Right atrium auricular region (tissue), 2 donors: Measurements from ENCODE around the gene GOT1. TPM values are rescaled to one million over a fixed set of nuclear protein-coding genes. Genes with fewer than 3 reads are reported as not detected.

Source experiments
- DNase-seq: peaks from one replicate; pipeline ENCODE4 v3.0.0-alpha.2; 2019; ENCODE audit warnings: low spot score
- H3K27ac ChIP-seq, 2 donors: fragments of 200-600 bp; sonication (generic); 1 replicate in 1 of 2; 2 replicates in 1 of 2; pipeline ENCODE4 v1.5.1; 2016 to 2019
- H3K27me3 ChIP-seq, 2 donors: fragments of 200-600 bp; sonication (generic); one replicate each; pipeline versions ENCODE4 v1.5.1 to v1.6.0; 2017 to 2019
- H3K36me3 ChIP-seq: fragments of 200-600 bp; sonication (generic); one replicate; pipeline ENCODE4 v1.5.1; 2016
- H3K4me1 ChIP-seq, 2 donors: fragments of 200-600 bp; sonication (generic); one replicate each; pipeline versions ENCODE4 v1.5.1 to v1.6.0; 2017 to 2019
- H3K4me3 ChIP-seq, 2 donors: fragments of 200-600 bp; sonication (generic); 1 replicate in 1 of 2; 2 replicates in 1 of 2; pipeline ENCODE4 v1.5.1; 2017 to 2019; ENCODE audit warnings: mild to moderate bottlenecking in 1 of 2, moderate library complexity in 1 of 2
- H3K9me3 ChIP-seq, 2 donors: fragments of 200-600 bp; sonication (generic); one replicate each; pipeline ENCODE4 v1.5.1; 2019
- total RNA-seq, 2 donors: library from RNA; depleted of rRNA; stranded (reverse); fragments of >200 nt; gene quantifications; one replicate each; pipeline ENCODE4 v1.1.0, GENCODE V29; 2016
- TF ChIP-seq, protein P1 (sequence below), 2 donors: fragments of 200-600 bp; sonication (generic); IDR thresholded peaks; one replicate each; pipeline ENCODE4 v1.5.1; 2019; ENCODE audit warnings: antibody characterized with exemption in 2 of 2

The GOT1 gene
- total RNA-seq, 2 donors from 2014 or later: 289 to 443 TPM

DNA sequence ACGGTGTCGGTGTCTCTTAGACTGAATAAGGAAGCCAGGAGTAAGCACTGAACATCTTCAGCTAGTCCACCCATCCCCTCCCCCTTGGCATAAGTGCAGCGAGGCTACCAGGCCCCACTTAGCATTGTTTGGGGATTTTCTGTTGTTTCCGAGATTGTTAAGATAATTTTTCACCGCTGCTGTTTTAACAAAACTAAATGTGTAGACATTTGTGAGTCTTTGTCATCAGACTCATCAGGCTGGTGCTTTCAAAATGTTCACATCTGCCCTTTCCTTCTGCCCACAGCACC, 21.0 kb upstream of the GOT1 start:
- Histone ChIP-seq H3K4me1 (no peaks in the 10 kb centered on the region), H3K4me3 (no peak overlapping the region), H3K9me3 (no peaks in the 10 kb centered on the region), H3K36me3 (no peaks in the 10 kb centered on the region), H3K27me3 (no peaks in the 10 kb centered on the region), H3K27ac (no peak overlapping the region)
- DNase-seq: no peak
- TF ChIP-seq, protein P1, sequence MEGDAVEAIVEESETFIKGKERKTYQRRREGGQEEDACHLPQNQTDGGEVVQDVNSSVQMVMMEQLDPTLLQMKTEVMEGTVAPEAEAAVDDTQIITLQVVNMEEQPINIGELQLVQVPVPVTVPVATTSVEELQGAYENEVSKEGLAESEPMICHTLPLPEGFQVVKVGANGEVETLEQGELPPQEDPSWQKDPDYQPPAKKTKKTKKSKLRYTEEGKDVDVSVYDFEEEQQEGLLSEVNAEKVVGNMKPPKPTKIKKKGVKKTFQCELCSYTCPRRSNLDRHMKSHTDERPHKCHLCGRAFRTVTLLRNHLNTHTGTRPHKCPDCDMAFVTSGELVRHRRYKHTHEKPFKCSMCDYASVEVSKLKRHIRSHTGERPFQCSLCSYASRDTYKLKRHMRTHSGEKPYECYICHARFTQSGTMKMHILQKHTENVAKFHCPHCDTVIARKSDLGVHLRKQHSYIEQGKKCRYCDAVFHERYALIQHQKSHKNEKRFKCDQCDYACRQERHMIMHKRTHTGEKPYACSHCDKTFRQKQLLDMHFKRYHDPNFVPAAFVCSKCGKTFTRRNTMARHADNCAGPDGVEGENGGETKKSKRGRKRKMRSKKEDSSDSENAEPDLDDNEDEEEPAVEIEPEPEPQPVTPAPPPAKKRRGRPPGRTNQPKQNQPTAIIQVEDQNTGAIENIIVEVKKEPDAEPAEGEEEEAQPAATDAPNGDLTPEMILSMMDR (IDR thresholded peaks at IDR 0.05): no peak

DNA sequence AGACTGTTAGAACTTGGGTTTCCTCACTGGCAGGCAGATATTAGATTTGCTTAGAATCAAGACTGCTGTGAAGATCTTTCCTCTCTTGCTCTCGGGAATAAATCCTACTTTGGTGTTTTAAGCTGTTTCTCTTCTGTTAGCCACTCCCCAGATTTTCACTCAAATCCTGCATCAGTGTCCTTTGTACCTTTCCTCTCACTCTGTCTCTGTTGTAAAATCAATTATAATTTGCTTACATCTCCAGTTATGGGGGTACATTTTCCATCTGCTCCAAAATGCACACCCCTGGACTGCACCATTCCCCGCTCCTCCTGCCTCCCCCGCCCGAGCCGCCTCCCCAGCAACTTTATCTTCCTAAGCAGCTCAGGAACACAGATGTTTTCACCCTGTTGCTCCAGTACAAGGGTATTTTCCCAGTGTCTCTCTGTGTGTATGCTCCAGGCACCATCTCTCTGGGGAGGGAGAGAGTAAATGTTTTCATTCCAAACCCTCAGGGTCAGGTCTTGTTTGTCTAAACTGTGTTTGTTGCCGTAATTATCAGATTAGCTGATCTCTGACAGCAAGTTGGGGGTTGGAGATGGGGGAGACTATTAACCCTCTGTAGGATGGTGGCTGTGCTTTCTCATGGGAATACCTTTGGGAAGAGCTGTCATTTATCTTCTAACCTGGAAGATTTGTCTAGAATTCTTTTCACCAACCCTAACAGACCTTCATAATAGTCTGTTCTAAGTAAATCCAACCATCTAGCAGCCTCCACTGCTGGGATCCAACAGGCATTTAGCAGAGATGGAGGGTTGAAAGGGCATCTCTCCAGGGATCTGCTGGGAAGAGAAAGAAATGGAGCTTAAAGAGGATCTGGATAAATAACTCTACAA, 20.4 kb upstream of the GOT1 start:
- Histone ChIP-seq H3K4me3 (no peak overlapping the region), H3K9me3 (no peaks in the 10 kb centered on the region), H3K27ac (peak overlapping the region in 1 of 2 donors; percentile 10), H3K27me3 (no peaks in the 10 kb centered on the region), H3K4me1 (no peaks in the 10 kb centered on the region), H3K36me3 (no peaks in the 10 kb centered on the region)
- no peak for DNase-seq
- TF ChIP-seq, protein P1 (IDR thresholded peaks at IDR 0.05): no peak

DNA sequence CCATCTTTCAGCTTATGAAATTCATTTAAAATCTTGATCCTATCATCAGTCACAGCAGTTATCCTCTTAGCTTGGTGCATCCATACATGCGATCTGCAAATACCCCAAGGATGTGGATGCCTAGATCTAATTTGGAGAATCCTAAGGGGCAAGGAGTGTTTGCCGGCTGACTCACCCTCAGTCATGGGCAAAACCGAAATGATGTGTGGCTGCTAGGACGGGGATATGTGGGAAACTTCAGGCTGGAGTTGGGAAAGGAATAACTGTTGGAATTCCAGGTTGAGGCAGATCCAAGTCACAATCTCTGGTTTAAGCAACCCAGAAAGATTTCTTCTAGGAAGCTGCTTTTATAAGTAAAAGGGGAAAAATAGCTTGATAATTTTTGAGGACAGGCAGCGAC, 19.7 kb upstream of the GOT1 start:
- Histone ChIP-seq H3K9me3 (no peaks in the 10 kb centered on the region), H3K36me3 (no peaks in the 10 kb centered on the region), H3K4me3 (no peak overlapping the region), H3K27me3 (no peaks in the 10 kb centered on the region), H3K27ac (peak overlapping the region in 1 of 2 donors; percentile 10), H3K4me1 (no peaks in the 10 kb centered on the region)
- TF ChIP-seq, protein P1 (IDR thresholded peaks at IDR 0.05): no peak
- no peak for DNase-seq

DNA sequence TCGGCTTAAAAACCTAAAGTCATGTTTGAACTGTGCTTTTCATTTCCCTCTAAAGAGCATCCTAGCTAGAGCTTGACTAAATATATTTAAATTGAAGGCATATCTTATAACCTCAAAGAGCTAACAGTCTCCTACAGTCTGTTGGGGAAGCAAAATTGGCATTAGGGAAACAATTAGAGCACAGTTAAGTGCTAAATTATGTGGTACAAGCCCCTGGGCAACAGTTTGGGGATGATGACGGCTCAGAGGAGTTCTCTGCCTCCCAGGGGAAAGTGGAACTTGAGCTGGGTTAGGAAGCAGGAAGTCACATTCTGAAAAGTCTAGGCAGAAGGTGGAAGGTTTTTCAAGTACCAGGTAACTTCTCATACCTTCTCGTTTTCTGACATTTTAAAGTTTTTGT, 18.6 kb upstream of the GOT1 start:
- Histone ChIP-seq H3K4me3 (no peak overlapping the region), H3K36me3 (no peaks in the 10 kb centered on the region), H3K4me1 (no peaks in the 10 kb centered on the region), H3K27ac (no peak overlapping the region), H3K27me3 (no peaks in the 10 kb centered on the region), H3K9me3 (no peaks in the 10 kb centered on the region)
- no peak for DNase-seq
- TF ChIP-seq, protein P1 (IDR thresholded peaks at IDR 0.05): no peak

DNA sequence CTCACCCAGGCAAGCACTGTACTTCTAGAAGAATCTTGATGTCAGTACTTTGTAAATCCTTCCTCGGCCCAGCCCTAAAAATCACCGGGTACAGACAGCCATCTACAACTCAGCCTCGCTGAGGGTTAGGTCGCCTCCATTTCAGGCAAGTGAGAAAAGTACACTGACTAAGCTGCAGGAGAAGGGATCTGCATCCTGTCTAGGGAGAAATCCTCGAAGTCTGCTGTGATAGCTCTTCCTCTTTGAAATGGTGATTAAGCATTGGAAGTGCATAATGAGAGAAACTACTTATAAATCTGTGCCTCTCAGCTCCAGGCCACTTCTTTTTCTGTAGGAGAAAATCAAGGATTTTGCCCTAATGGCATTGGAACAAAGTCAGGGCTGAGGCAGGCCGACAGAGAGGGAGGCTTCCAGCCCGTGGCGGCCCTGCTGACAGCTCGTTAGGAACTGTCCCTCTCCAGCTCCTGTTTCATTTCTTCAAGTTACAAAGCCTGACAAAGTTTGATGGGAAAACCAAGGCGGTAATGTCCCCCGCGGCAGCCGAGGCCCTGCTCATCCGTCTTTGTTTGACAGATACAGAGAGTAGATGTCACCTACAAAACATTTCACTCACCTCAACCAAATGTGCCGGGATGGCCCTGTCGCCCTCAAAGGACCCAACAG, 14.1 kb upstream of the GOT1 start:
- no peaks in the 10 kb centered on the region for H3K9me3 ChIP-seq
- TF ChIP-seq, protein P1 (IDR thresholded peaks at IDR 0.05): no peak
- no peaks in the 10 kb centered on the region for H3K27me3 ChIP-seq
- no peaks in the 10 kb centered on the region for H3K4me1 ChIP-seq
- no peak overlapping the region for H3K4me3 ChIP-seq
- H3K27ac ChIP-seq: no peak overlapping the region
- H3K36me3 ChIP-seq: no peaks in the 10 kb centered on the region
- DNase-seq: no peak
